Measurements from ENCODE around the gene STAM2. TPM values are rescaled to one million over a fixed set of nuclear protein-coding genes. Genes with fewer than 3 reads are reported as not detected.

STAM2 gene
- total and polyA plus RNA-seq, 2 of the 13 experiments (the other 11 are each of a cell fraction or from before 2014, with no cell fraction given) = 14.7 to 24.1 TPM

DNA sequence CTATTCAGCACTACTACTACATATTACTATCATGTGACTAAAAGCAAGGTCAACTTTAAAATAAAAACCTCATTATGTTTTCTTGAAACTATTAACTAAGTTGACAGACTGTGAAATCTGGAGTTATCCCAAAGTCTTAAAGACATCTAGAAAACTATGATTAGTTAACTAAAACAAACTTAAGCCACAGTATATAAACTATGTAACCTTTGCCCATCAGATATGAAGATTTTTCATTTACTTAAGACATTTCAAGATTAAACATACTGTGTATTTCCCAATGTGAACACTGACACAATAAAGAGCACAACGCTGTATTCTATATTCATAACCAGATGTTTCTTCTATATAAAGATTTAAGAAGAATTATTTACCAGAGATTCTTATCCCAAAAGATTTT is 43.3 kb downstream of the STAM2 start:
- ATAC-seq = no peak
- POLR2A ChIA-PET = no interaction called here
- Histone ChIP-seq H3K36me3 (replicated peaks in 1 of 2; ENCODE audit: control insufficient read depth in 1 of 2, insufficient read depth in 2 of 2, low read length in 2 of 2) (no peaks in the 10 kb centered on the region; a peak in 1 of 5 replicates), H3K9me3 (ENCODE audit: low read length) (no peaks in the 10 kb centered on the region), H4K20me1 (ENCODE audit: insufficient read depth, low read length) (no peaks in the 10 kb centered on the region), H3K27me3 (ENCODE audit: control insufficient read depth in 1 of 2, insufficient read depth in 2 of 2, low read length in 2 of 2) (no peaks in the 10 kb centered on the region), H3K79me2 (ENCODE audit: insufficient read depth, low read length) (no peaks in the 10 kb centered on the region), H3K27ac (ENCODE audit: extremely low read length, insufficient read depth, low read length) (no peak overlapping the region), H3K4me3 (replicated peaks in 1 of 3; ENCODE audit: insufficient read depth in 1 of 3, low read depth in 2 of 3, low read length in 3 of 3) (no peak overlapping the region), H2AFZ (ENCODE audit: low read length) (no peak overlapping the region), H3K9ac (ENCODE audit: insufficient read depth, low read depth, low read length) (no peak overlapping the region), H3K4me2 (ENCODE audit: low read depth, low read length) (no peak overlapping the region), H3K4me1 (ENCODE audit: insufficient read depth, low read length) (peaks cover 15% of the 10 kb centered on the region)
- intact Hi-C loops (cut with micrococcal nuclease; ENCODE audit: unreplicated experiment) = no loop called here
- no TSS peak for BruUV-seq (replicated peaks)
- TF ChIP-seq RFX3 (CRISPR knock-in tag; IDR thresholded peaks at IDR 0.05) = no peak
- TF ChIP-seq, protein P1, sequence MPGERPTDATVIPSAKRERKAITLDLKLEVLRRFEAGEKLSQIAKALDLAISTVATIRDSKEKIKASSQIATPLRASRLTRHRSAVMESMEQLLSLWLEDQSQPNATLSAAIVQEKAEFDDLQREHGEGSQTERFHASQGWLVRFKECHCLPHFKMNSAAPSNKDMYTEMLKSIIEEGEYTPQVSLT (CRISPR knock-in tag; IDR thresholded peaks at IDR 0.05; ENCODE audit: borderline replicate concordance, low read depth) = no peak
- no peak for TF ChIP-seq ZNF251 (CRISPR knock-in tag; IDR thresholded peaks at IDR 0.05)
- no peak for TF ChIP-seq ZNF432 (CRISPR knock-in tag; IDR thresholded peaks at IDR 0.05; ENCODE audit: borderline replicate concordance)
- TF ChIP-seq ZNF589 (CRISPR knock-in tag; conservative IDR thresholded peaks at IDR 0.05) = no peak
- TF ChIP-seq HDAC2 (CRISPR knock-in tag; IDR thresholded peaks at IDR 0.05) = no peak
- TF ChIP-seq HNF4G (IDR thresholded peaks at IDR 0.05; ENCODE audit: borderline replicate concordance, low read depth, low read length) = no peak
- TF ChIP-seq HNF4G (CRISPR knock-in tag; IDR thresholded peaks at IDR 0.05; ENCODE audit: borderline replicate concordance, low read depth) = no peak
- TF ChIP-seq HOXA5 (CRISPR knock-in tag; IDR thresholded peaks at IDR 0.05) = no peak
- TF ChIP-seq NR3C1 (CRISPR knock-in tag; IDR thresholded peaks at IDR 0.05) = no peak
- no peak for TF ChIP-seq PCBP1 (IDR thresholded peaks at IDR 0.05; ENCODE audit: borderline replicate concordance, low read depth, low read length)
- TF ChIP-seq ZNF451 (CRISPR knock-in tag; IDR thresholded peaks at IDR 0.05) = no peak
- TF ChIP-seq ZNF619 (CRISPR knock-in tag; IDR thresholded peaks at IDR 0.05) = no peak
- TF ChIP-seq FOXK1 (CRISPR knock-in tag; IDR thresholded peaks at IDR 0.05; ENCODE audit: borderline replicate concordance, low read depth) = no peak
- TF ChIP-seq, protein P2, sequence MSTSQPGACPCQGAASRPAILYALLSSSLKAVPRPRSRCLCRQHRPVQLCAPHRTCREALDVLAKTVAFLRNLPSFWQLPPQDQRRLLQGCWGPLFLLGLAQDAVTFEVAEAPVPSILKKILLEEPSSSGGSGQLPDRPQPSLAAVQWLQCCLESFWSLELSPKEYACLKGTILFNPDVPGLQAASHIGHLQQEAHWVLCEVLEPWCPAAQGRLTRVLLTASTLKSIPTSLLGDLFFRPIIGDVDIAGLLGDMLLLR (CRISPR knock-in tag; IDR thresholded peaks at IDR 0.05) = no peak
- DNase-seq (ENCODE audit: low spot score) = no peak
- in situ Hi-C loops (cut with HindIII; ENCODE audit: extremely low pct_ligation_motif_present, low pct_unique_long_range_greater_than_20kb) = no loop called here
- WGBS (ENCODE audit: low lambda C conversion rate) = 80% methylated on average over 1 of the region's 1 CpG
- CTCF ChIA-PET (ENCODE audit: low intra/inter-chr PET ratio, low total read pairs) = no interaction called here
- FAIRE-seq = no peak
